GM12891 (cell line): ENCODE results near the gene SYNE2.

Source experiments
- POLR2A ChIP-seq: IDR thresholded peaks from 2 replicates; pipeline ENCODE4 v1.6.1; 2011; ENCODE audit warnings: low read depth, low read length, control low read depth
- POLR2AphosphoS5 ChIP-seq: IDR thresholded peaks from 2 replicates; pipeline ENCODE4 v1.6.1; 2011; ENCODE audit warnings: low read depth, low read length, control low read depth
- SPI1 ChIP-seq: IDR thresholded peaks from 2 replicates; pipeline ENCODE4 v1.6.1; 2011; ENCODE audit warnings: low read depth, low read length, control low read depth

DNA sequence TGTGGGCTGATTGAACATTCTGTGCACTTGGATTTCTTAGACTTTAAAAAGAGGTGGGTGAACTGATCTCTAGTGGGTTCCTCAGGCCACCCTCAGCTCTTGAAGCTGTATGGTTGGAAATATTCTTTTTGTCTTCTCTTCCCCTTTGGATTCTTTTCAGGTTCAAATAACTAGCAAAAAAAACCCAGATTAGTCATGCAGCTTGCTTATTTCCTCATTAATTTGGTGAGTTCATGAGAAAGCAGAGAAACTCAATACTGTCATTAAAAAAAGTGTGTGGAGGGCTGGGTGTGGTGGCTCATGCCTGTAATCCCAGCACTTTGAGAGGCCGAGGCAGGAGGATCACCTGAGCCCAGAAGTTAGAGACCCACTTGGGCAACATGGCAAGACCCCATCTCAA lies 258.0 kb downstream of the SYNE2 start:
- TF ChIP-seq POLR2A = no peak
- no peak for TF ChIP-seq SPI1
- no peak for TF ChIP-seq POLR2AphosphoS5
